Gastrocnemius medialis (tissue), 4 donors: ENCODE data around the gene TCOF1. TPM values are rescaled to one million over a fixed set of nuclear protein-coding genes. Genes with fewer than 3 reads are reported as not detected.

Source experiments
- ATAC-seq, 2 donors: fragments of 150-250 bp; one replicate each; pipeline ENCODE4 v1.9.1; 2016
- DNase-seq, 2 donors: peaks; one replicate each; pipeline ENCODE4 v3.0.0-alpha.2; 2019
- H3K27ac ChIP-seq, 4 donors: fragments of 200-600 bp; sonication (generic); 1 replicate in 1 of 4; 2 replicates in 3 of 4; pipeline ENCODE4 v1.5.1; 2016 to 2018; ENCODE audit warnings: mild to moderate bottlenecking in 2 of 4, moderate library complexity in 1 of 4
- H3K27me3 ChIP-seq, 3 donors: fragments of 200-600 bp; sonication (generic) in 2 of 3; 1 replicate in 1 of 3; 2 replicates in 2 of 3; pipeline versions ENCODE4 v1.5.1 to v1.6.0; 2016 to 2019; ENCODE audit warnings: mild to moderate bottlenecking in 1 of 3, moderate library complexity in 1 of 3
- H3K36me3 ChIP-seq, 2 donors: fragments of 200-600 bp; sonication (generic) in 1 of 2; one replicate each; pipeline ENCODE4 v1.5.1; 2017 to 2018
- H3K4me1 ChIP-seq, 2 donors: fragments of 200-600 bp; sonication (generic) in 1 of 2; one replicate each; pipeline ENCODE4 v1.5.1; 2016 to 2017; ENCODE audit warnings: mild to moderate bottlenecking in 2 of 2
- H3K4me3 ChIP-seq, 4 donors: fragments of 200-600 bp; sonication (generic) in 3 of 4; 1 replicate in 1 of 4; 2 replicates in 3 of 4; pipeline ENCODE4 v1.5.1; 2016 to 2019; ENCODE audit warnings: mild to moderate bottlenecking in 2 of 4
- H3K9me3 ChIP-seq, 3 donors: fragments of 200-600 bp; sonication (generic) in 2 of 3; 1 replicate in 1 of 3; 2 replicates in 2 of 3; pipeline ENCODE4 v1.5.1; 2016 to 2019
- CTCF ChIP-seq, 5 experiments: fragments of 450-650 bp in 3 of 5; fragments of 200-600 bp in 2 of 5; sonication (generic) in 2 of 5; IDR thresholded peaks in 4 of 5; conservative IDR thresholded peaks in 1 of 5; 1 replicate in 4 of 5; 2 replicates in 1 of 5; pipeline ENCODE4 v1.5.1; 2016 to 2019; ENCODE audit warnings: antibody characterized with exemption in 5 of 5, mild to moderate bottlenecking in 3 of 5, moderate library complexity in 3 of 5
- POLR2A ChIP-seq, 2 donors: fragments of 450-650 bp; IDR thresholded peaks; one replicate each; pipeline ENCODE4 v1.6.1; 2017; ENCODE audit warnings: antibody characterized with exemption in 2 of 2, mild to moderate bottlenecking in 2 of 2, moderate library complexity in 2 of 2
- in situ Hi-C, 4 donors: fragments of 200-750 bp; cut with MboI; loops; one replicate each; pipeline versions ENCODE4 v1.15.0 to v1.8.0; 2017; ENCODE audit warnings: low sequenced_read_pairs in 4 of 4
- intact Hi-C: fragments of 100-400 bp; cut with DNase I; formaldehyde crosslinking; loops from one replicate; pipeline ENCODE4 v1.15.1; 2023; ENCODE audit warnings: low total_unique reads
- total RNA-seq, 4 donors: library from RNA; depleted of rRNA; stranded (reverse); fragments of >200 nt; gene quantifications; one replicate each; pipeline versions ENCODE4 v1.1.0 to v1.2.3, GENCODE V29; 2016

The TCOF1 gene
- total RNA-seq, 4 donors from 2014 or later: 22.1 to 31.7 (median 27.1) TPM

GRCh38 chr5:150311015-150311692, 46.3 kb upstream of the TCOF1 start:
- in situ Hi-C loops: no loop called here

GRCh38 chr5:150312518-150312917, 45.0 kb upstream of the TCOF1 start:
- no peak for DNase-seq

More at GRCh38 chr5:150311015-150311692, 46.3 kb upstream of the TCOF1 start:
- H3K27ac ChIP-seq: no peak overlapping the region
- no peaks in the 10 kb centered on the region for H3K27me3 ChIP-seq
- H3K36me3 ChIP-seq: no peaks in the 10 kb centered on the region
- no peaks in the 10 kb centered on the region for H3K9me3 ChIP-seq
- TF ChIP-seq CTCF (IDR thresholded peaks at IDR 0.05 in 4 of 5, conservative IDR thresholded peaks at IDR 0.05 in 1 of 5): no peak
- TF ChIP-seq POLR2A (IDR thresholded peaks at IDR 0.05): no peak
- H3K4me3 ChIP-seq: no peak overlapping the region
- peaks cover 0 to 6% of the 10 kb centered on the region in 2 donors for H3K4me1 ChIP-seq
- DNase-seq (no peak), ATAC-seq (no peak)
- intact Hi-C loops: no loop called here

GRCh38 chr5:150313501-150313900, 44.0 kb upstream of the TCOF1 start:
- H3K27me3 ChIP-seq: no peaks in the 10 kb centered on the region
- TF ChIP-seq POLR2A (IDR thresholded peaks at IDR 0.05) (no peak), CTCF (IDR thresholded peaks at IDR 0.05 in 4 of 5, conservative IDR thresholded peaks at IDR 0.05 in 1 of 5) (no peak)
- in situ Hi-C loops: no loop called here
- no peak overlapping the region for H3K4me3 ChIP-seq
- no peak overlapping the region for H3K27ac ChIP-seq
- H3K4me1 ChIP-seq: peaks cover 0 to 6% of the 10 kb centered on the region in 2 donors
- ATAC-seq (no peak), DNase-seq (no peak)
- no peaks in the 10 kb centered on the region for H3K36me3 ChIP-seq
- H3K9me3 ChIP-seq: no peaks in the 10 kb centered on the region
- intact Hi-C loops: no loop called here

More at GRCh38 chr5:150312518-150312917, 45.0 kb upstream of the TCOF1 start:
- in situ Hi-C loops: no loop called here
- intact Hi-C loops: no loop called here
- no peak for ATAC-seq
- Histone ChIP-seq H3K27ac (no peak overlapping the region), H3K9me3 (no peaks in the 10 kb centered on the region), H3K27me3 (no peaks in the 10 kb centered on the region), H3K4me3 (no peak overlapping the region), H3K36me3 (no peaks in the 10 kb centered on the region), H3K4me1 (peaks cover 0 to 6% of the 10 kb centered on the region in 2 donors)
- no peak for TF ChIP-seq POLR2A (IDR thresholded peaks at IDR 0.05)
- no peak for TF ChIP-seq CTCF (IDR thresholded peaks at IDR 0.05 in 4 of 5, conservative IDR thresholded peaks at IDR 0.05 in 1 of 5)

- in situ Hi-C loops: no loop called here
- Histone ChIP-seq H3K9me3 (no peaks in the 10 kb centered on the region), H3K27me3 (no peaks in the 10 kb centered on the region), H3K36me3 (no peaks in the 10 kb centered on the region), H3K4me3 (no peak overlapping the region), H3K4me1 (peaks cover 0 to 6% of the 10 kb centered on the region in 2 donors), H3K27ac (no peak overlapping the region)
- intact Hi-C loops: no loop called here
- no peak for DNase-seq
- peak in 1 of 2 donors; percentile 17 for ATAC-seq
- TF ChIP-seq POLR2A (IDR thresholded peaks at IDR 0.05): no peak
- no peak for TF ChIP-seq CTCF (IDR thresholded peaks at IDR 0.05 in 4 of 5, conservative IDR thresholded peaks at IDR 0.05 in 1 of 5)
These were observed 43.4 kb upstream of the TCOF1 start for GRCh38 chr5:150313921-150314716.
